Muscle layer of duodenum (tissue), 2 donors: ENCODE data around the gene SPOP.
"Not testable (repeated sequence)": the region's sequence is repeated elsewhere in the genome, so short reads cannot be mapped to it uniquely, and the experiment has no call there.

Experiments used
- H3K27ac ChIP-seq: one replicate; pipeline ENCODE4 v1.7.0; 2013; ENCODE audit warnings: mild to moderate bottlenecking, low read length
- H3K27me3 ChIP-seq: one replicate; pipeline ENCODE4 v1.7.0; 2013; ENCODE audit warnings: low read depth, mild to moderate bottlenecking, control low read depth, low read length
- H3K36me3 ChIP-seq, 2 donors: one replicate each; pipeline ENCODE4 v1.7.0; 2013; ENCODE audit warnings: low read length in 2 of 2, control low read depth in 1 of 2, mild to moderate bottlenecking in 1 of 2; ENCODE audit not compliant: insufficient read depth in 2 of 2, control insufficient read depth in 1 of 2
- H3K4me1 ChIP-seq, 2 donors: one replicate each; pipeline ENCODE4 v1.7.0; 2013; ENCODE audit warnings: low read length in 2 of 2, mild to moderate bottlenecking in 2 of 2, control low read depth in 1 of 2, moderate library complexity in 1 of 2; ENCODE audit not compliant: insufficient read depth in 2 of 2, control insufficient read depth in 1 of 2
- H3K4me3 ChIP-seq, 2 donors: one replicate each; pipeline ENCODE4 v1.7.0; 2013; ENCODE audit warnings: low read length in 2 of 2, low read depth in 1 of 2, mild to moderate bottlenecking in 1 of 2
- H3K9me3 ChIP-seq, 2 donors: one replicate each; pipeline ENCODE4 v1.7.0; 2013; ENCODE audit warnings: low read length in 2 of 2, control low read depth in 1 of 2, mild to moderate bottlenecking in 1 of 2; ENCODE audit not compliant: control insufficient read depth in 1 of 2
- donor health status: healthy.

The SPOP gene

DNA sequence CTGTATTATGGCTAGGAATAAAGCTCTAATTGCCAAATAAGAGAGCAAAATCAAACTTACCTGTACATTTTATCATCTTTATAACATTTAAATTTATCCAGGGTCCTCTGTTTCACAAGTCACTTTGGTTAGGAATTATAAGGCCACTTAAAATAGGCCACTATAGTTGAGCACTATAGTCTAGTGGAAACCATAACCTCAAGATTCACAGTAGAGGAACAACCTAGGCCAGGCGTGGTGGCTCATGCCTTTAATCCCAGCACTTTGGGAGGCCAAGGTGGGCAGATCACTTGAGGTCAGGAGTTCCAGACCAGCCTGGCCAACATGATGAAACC is 31.9 kb downstream of the SPOP start:
- Histone ChIP-seq H3K4me1 (peaks cover 0 to 16% of the 10 kb centered on the region in 2 donors), H3K27ac (peak overlapping the region; percentile 95), H3K4me3 (peak overlapping the region; percentile 5 to 61)
- not testable (repeated sequence) for H3K36me3 ChIP-seq, H3K9me3 ChIP-seq, H3K27me3 ChIP-seq

DNA sequence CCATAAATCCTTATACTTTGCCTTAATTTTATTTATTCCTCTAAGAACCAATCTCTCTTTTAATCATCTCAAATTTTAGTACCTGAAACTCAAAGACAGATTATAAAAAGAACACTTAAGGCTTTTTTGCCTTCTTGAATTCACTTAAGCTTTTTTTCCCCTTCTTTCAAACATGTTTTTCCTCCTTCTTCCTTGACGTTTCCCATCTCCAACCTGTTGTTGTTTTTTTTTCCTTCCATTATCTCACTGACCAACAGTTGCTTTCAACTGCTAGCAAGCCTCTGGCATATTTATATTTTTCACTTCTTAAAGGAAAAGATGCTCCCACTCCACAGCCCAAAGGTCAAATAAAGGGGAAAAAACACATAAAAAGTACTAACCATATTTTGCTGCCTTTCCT is 32.2 kb downstream of the SPOP start:
- Histone ChIP-seq H3K27ac (peak overlapping the region; percentile 95), H3K36me3 (no peaks in the 10 kb centered on the region), H3K27me3 (no peaks in the 10 kb centered on the region), H3K4me3 (peak overlapping the region; percentile 5 to 61), H3K4me1 (peaks cover 0 to 15% of the 10 kb centered on the region in 2 donors), H3K9me3 (no peaks in the 10 kb centered on the region)

DNA sequence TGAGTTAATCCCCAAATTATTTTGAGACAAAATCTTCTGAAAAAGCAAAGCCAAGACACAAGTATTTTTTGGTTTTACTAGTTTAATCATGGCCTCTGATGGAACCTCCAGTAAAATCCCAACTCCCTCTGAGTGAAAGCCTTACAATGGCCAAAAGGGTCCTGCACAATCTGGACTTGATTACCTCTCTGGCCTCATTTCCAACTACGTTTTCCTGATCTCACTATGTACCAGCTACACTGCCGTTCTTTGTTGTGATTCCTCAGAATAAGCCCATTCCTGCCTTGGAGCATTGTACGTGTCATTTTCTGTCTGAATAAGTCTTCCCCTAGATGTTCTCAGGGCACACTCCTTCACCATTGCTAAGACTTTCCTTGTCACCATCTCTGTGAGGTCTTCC is 37.3 kb downstream of the SPOP start:
- no peak overlapping the region for H3K27ac ChIP-seq
- peaks cover 0 to 19% of the 10 kb centered on the region in 2 donors for H3K4me1 ChIP-seq
- no peaks in the 10 kb centered on the region for H3K27me3 ChIP-seq
- H3K36me3 ChIP-seq: no peaks in the 10 kb centered on the region
- H3K4me3 ChIP-seq: peak overlapping the region in 1 of 2 donors; percentile 61
- no peaks in the 10 kb centered on the region for H3K9me3 ChIP-seq

DNA sequence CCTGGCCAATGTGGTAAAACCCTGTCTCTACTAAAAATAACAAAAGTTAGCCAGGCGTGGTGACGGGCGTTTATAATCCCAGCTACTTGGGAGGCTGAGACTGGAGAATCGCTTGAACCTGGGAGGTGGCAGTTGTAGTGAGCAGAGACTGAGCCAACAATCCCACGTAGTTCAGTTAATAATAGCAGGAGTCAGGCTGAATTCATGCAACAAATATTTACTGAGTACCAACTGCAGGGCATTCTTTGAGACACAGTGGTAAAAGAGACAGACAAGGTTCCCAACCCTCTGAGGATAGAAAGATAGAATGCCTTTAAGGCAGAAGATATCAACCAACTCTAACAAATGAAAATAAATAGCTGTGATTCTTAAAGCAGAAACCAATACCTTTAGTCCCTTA is 39.1 kb downstream of the SPOP start:
- Histone ChIP-seq H3K27me3 (no peaks in the 10 kb centered on the region), H3K27ac (no peak overlapping the region), H3K4me1 (peaks cover 4 to 36% of the 10 kb centered on the region in 2 donors), H3K4me3 (no peak overlapping the region), H3K36me3 (no peaks in the 10 kb centered on the region), H3K9me3 (no peaks in the 10 kb centered on the region)

DNA sequence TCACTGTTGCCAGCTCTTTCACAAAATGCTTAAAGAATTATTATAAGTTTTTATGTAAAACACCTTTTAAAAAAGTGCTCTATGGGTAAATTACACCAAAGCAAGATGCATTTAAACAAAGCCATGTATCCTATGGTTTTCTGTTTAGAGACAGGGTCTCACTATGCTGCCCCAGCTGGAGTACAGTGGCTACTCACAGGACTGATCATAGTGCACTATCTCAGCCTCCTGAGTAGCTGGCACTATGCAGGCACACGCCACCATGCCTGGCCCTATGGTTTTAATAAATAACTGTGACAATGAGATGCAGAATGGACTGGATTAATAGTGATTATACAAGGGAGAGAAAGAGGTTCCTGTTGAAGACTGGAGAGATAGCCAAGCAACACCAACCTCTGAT is 40.2 kb downstream of the SPOP start:
- Histone ChIP-seq H3K27me3 (no peaks in the 10 kb centered on the region), H3K4me3 (no peak overlapping the region), H3K36me3 (peaks cover 0 to 4% of the 10 kb centered on the region in 2 donors), H3K27ac (no peak overlapping the region), H3K4me1 (peaks cover 15 to 43% of the 10 kb centered on the region in 2 donors), H3K9me3 (no peaks in the 10 kb centered on the region)

DNA sequence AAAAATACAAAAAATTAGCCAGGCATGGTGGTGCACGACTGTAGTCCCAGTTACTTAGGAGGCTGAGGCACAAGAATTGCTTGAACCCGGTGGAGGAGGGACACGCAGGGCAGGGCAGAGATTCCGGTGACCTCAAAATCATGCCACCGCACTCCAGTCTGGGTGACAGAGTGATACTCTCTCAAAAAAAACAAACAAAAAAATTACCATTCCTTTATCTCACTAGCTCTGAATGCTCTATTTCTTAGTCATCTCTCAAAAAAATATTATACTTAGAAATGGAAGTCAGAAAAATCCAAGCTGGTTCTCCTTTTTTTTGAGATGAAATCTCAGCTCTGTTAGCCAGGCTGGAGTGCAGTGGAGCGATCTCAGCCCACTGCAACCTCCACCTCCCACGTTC is 40.8 kb downstream of the SPOP start:
- Histone ChIP-seq H3K4me1 (peaks cover 15 to 48% of the 10 kb centered on the region in 2 donors), H3K36me3 (peaks cover 0 to 4% of the 10 kb centered on the region in 2 donors), H3K4me3 (no peak overlapping the region), H3K27me3 (no peaks in the 10 kb centered on the region), H3K27ac (no peak overlapping the region), H3K9me3 (no peaks in the 10 kb centered on the region)

DNA sequence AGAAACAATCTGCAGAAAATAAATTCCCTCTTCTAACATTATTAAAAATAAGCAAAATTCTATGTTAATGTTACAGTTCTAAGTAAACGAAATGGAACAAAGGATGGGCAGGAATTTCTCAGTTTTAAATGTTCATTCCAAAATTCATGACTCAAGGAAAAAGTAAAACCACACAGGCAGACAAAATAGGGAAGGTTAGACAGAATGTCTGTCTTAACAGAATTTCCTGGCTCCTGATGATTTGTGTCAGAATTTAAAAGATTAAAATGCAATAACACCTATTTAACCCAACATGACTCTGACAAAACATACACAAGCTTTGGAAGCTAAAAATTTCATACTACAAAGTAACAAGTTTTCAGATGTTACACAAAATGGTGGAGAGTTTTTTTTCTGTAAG is 42.8 kb downstream of the SPOP start:
- H3K9me3 ChIP-seq: no peaks in the 10 kb centered on the region
- peaks cover 15 to 55% of the 10 kb centered on the region in 2 donors for H3K4me1 ChIP-seq
- no peak overlapping the region for H3K27ac ChIP-seq
- no peak overlapping the region for H3K4me3 ChIP-seq
- peaks cover 0 to 4% of the 10 kb centered on the region in 2 donors for H3K36me3 ChIP-seq
- H3K27me3 ChIP-seq: no peaks in the 10 kb centered on the region

DNA sequence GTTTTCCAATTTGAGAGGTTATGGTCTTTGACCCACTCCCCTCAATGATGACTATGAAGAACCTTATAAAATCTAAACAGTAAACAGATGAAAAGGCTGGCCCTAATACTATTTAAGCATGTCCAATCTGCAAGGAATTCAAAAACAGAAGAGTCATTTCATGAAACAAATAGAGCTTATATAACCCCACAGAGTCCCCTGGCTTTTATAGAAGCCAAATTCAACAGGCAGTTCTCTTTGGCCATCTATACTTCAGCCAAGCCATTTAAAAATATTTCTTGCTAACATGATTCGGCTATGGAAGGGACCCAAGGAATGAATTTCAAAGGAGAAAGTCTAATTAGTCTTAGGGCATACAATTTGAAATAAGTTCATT is 43.4 kb downstream of the SPOP start:
- H3K4me1 ChIP-seq: peaks cover 19 to 61% of the 10 kb centered on the region in 2 donors
- no peak overlapping the region for H3K4me3 ChIP-seq
- H3K27ac ChIP-seq: peak overlapping the region; percentile 42
- H3K36me3 ChIP-seq: peaks cover 0 to 4% of the 10 kb centered on the region in 2 donors
- no peaks in the 10 kb centered on the region for H3K27me3 ChIP-seq
- no peaks in the 10 kb centered on the region for H3K9me3 ChIP-seq

DNA sequence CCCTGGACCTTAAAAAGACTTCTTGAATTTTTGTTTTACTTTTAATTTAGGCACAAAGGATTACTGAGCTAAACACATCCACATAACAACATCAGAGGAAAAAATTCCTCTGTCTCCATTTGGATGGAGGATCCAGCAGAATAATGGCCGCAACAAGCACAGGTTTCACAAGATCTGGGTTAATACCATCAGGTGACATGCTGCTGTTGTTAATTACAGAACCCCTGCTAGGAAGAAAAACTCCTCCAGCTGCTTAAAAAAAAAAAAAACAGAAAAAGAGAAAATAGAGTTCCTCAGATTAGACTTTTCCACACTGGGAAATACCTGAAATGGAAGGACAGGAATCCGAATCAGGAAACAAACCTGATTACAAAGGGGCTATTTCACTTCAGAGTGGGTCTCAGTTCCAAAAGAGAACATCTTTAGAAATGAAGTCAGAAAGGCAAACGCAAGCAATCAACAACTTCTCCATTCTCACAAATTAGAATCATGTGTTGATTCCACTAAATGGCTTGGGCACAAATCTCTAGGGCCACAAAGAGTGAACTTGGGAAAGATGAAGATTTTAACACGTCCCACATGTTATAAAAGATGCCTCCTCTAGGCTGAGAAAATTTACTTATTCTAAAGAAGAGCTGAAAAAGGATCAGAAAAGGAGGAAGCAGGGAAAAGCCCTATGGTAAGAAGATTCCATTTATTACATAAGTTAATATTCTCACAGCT is 44.0 kb downstream of the SPOP start:
- peak overlapping the region; percentile 42 for H3K27ac ChIP-seq
- H3K4me3 ChIP-seq: peak overlapping the region in 1 of 2 donors; percentile 26
- no peaks in the 10 kb centered on the region for H3K27me3 ChIP-seq
- H3K9me3 ChIP-seq: no peaks in the 10 kb centered on the region
- H3K4me1 ChIP-seq: peaks cover 20 to 66% of the 10 kb centered on the region in 2 donors
- peaks cover 0 to 4% of the 10 kb centered on the region in 2 donors for H3K36me3 ChIP-seq

DNA sequence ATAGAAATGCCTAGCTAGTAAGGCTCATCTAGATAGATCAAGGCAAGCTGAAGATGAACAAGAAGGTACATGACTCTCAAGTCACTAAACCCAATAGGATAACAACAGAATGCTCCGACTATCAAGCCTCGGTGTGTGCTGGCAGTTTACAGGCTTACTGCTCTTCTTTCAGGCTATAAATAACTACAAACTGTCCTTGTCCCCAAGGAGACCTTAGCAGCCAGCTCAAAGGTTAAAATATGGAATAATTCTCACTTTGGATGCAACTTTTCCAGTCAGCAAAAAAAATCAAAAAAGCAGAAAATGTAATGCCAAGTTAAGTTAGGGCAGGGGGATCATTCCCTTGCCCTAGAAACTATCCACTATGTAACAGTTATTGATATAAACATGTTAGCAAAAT is 44.6 kb downstream of the SPOP start:
- Histone ChIP-seq H3K9me3 (no peaks in the 10 kb centered on the region), H3K4me3 (peak overlapping the region in 1 of 2 donors; percentile 26), H3K27ac (peak overlapping the region; percentile 42), H3K4me1 (peaks cover 21 to 70% of the 10 kb centered on the region in 2 donors), H3K27me3 (no peaks in the 10 kb centered on the region), H3K36me3 (peaks cover 0 to 4% of the 10 kb centered on the region in 2 donors)

DNA sequence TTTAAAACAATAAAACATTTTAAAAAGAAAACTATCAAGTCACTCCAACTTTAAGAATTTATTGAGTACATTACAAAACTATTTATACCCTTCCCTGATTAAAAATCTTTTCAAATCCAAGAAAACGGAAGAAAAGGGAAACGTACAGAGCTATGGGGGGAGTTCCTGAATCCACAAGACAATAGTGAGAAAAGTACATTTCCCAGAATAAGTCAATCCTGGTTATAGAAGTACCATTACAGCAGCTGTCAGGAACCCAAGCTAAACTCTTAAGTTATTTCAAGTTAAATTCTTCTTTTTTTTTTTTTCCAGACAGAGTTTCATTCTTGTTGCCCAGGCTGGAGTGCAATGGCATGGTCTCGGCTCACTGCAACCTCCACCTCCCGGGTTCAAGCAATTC is 45.7 kb downstream of the SPOP start:
- no peak overlapping the region for H3K27ac ChIP-seq
- no peaks in the 10 kb centered on the region for H3K9me3 ChIP-seq
- H3K4me3 ChIP-seq: no peak overlapping the region
- H3K4me1 ChIP-seq: peaks cover 28 to 77% of the 10 kb centered on the region in 2 donors
- H3K27me3 ChIP-seq: no peaks in the 10 kb centered on the region
- peaks cover 0 to 4% of the 10 kb centered on the region in 2 donors for H3K36me3 ChIP-seq

DNA sequence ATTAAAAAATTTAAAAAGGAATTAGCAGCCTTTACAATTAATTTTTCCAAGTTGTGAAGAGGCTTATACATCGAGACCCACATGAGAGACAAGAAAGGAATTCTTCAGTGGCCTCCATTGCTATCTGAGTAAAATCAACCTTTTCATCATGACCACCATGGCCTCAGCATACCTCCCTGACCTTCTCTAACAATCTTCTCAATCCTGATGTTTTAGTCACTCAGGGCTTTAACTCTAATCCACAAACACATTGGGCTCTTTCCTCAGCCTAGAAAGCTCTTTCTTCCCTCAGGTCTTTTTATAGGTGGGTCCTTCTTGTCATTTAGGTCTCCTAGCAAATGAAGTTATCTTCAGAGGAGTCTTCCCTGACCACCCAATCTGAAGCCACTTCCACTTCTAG is 46.4 kb downstream of the SPOP start:
- no peaks in the 10 kb centered on the region for H3K9me3 ChIP-seq
- H3K36me3 ChIP-seq: peaks cover 0 to 4% of the 10 kb centered on the region in 2 donors
- peaks cover 28 to 73% of the 10 kb centered on the region in 2 donors for H3K4me1 ChIP-seq
- H3K27me3 ChIP-seq: no peaks in the 10 kb centered on the region
- no peak overlapping the region for H3K4me3 ChIP-seq
- H3K27ac ChIP-seq: no peak overlapping the region
